Activated T-cell treated with anti-CD3 and anti-CD28 coated beads, Interleukin-2, amount 50 U/mL, for 1 hour (primary cell): Measurements from ENCODE around the gene INSYN2B.

Experiments used
- DNase-seq: peaks from one replicate; pipeline ENCODE4 v3.0.0-alpha.2; 2020

Gene INSYN2B

DNA sequence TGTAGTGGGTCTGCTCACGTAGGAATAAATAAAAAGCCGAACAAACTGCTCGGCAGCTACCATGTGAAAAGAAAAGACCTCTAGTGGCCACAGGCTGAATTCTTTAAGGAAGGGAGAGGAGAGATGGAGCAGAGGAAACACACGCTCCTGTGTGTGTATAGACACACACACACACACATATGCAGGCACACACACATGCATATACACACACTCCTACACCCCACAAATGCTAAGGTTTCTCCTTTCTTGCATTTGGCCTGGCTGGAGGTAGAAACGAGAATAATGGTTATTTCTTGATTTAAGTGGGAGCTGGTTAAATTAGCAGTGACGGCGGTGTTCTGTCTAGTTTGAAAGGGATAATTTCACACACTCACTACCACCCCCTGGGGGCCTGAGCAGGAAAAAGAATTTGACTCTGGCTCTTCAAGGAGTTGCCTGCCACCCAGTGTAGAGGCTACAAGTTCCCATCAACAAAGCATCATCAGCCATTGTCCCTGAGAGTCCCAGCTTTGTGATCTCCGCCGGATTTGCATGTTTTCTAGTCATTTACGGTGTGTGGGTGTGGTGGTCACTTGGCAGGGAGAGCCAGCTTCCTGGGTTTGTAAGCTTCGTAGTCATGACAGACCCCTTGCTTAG is at the start of gene INSYN2B:
Gene INSYN2B (minus strand): TSS at position 78 of the 636 bp plus-strand sequence. CDS start 96,597 bp downstream, outside the sequence.
- DNase-seq, result no peak

DNA sequence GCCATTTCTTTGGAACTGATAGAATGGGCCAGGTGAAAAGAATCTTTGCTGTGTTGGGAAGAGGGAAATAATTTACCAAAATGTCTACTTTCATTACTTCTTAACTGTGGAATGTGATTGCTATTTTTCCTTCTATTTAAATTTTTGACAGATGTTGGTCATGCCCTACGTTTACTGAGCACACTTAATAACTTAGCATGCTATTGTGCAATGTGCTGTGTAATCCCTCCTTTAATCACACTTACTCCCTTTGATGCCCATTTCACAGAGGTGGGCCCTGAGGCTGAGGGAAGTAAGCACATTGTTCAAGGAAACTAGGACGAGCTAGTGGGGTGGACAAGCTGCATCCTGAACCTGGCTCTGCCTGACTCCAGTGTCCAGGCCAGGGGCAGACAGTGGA is 47.8 kb upstream of the INSYN2B start:
- DNase-seq, result no peak

DNA sequence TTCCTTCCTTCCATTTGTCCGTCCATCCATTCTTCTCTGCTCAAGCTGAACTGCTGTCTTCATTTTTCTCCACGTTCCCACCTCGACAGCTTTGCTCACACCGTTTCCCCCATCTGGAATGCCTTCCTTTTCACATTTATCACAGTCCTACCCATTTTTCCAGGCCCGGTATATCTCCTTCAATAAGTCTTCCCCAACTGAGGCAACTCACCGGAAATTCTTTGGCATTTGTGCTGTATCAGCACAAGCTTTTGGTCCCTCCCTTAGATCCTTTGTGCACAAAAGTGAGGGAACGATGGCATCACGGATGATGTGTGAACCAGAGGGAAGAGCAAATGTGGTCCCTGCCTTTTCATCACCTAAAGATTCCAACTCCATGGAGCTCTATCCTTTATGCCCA is 45.6 kb upstream of the INSYN2B start:
- DNase-seq, result no peak

DNA sequence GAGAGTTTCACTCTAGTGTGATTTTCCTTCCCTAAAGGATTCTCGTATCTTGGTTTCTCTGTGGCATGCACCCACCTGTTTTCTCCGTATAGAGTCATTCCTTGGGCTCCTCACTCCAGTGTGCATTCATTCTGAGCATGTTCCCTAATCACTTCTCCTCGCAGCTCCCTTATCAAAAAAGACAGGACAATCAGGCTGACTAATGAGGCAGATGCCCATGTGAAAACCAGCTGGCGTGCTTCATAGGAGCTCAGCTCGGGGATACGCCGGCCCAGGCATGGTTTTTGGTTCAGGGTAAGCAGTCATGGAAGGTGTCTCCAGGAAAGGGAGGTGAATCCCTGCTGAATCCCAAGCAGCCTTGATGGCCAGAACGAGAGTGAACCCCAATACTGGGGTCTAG is 41.2 kb upstream of the INSYN2B start:
- no peak for DNase-seq

DNA sequence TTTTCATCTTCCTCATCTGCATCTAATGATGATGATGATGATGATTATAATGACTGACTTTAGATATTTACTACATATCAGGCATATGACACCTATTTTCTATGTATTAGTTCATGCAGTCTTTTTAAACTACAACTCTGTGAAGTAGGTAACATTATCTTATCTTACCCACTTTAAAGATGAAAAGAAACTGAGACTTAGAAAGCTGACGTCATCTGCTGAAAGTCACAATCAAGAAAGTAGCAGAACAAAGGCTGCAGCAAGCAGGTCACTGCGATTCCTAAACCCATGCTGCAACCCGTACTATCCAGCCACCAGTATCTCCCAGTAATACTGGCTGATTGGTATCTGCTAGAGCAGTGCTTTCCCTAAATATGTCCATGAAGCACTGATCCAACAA is 40.1 kb upstream of the INSYN2B start:
- DNase-seq, result no peak

DNA sequence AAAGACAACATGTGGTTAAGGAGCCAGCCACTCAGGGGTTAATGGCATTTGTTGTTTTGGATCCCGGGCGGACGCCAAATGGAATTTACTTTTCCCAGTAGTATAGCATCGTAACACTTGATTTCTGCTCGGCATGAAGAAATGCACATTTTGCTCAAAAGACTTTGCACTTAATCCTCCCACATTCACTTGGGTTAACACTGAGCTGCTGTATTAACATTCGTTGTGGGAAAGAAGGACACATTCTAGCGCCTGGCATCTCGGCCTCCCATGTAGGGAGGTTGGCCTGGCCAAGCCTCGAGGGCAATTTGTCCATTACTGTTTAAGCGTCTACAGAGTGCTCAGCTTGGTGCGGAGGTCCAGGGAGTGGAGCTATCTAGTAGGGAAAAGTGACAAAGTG is 32.3 kb upstream of the INSYN2B start:
- no peak for DNase-seq

DNA sequence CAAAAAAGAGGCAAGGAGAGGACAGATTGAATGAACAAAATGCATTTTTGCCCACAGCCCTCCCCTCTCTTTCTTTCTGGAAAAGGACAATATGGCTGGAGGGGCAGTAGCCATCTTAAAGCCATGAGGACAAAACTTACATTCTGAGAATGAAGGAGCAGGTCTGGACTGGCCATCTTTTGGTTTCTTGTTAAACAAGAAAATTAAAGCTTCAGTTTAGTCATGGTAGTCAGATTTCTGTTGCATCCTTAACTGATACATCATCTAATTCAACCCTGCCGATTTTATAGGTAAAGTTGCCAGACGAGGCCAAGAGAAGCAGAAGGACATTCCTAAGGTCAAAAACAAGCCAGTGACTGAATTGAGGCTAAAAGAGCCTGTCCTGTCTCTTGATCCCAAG is 31.5 kb upstream of the INSYN2B start:
- DNase-seq, result no peak

DNA sequence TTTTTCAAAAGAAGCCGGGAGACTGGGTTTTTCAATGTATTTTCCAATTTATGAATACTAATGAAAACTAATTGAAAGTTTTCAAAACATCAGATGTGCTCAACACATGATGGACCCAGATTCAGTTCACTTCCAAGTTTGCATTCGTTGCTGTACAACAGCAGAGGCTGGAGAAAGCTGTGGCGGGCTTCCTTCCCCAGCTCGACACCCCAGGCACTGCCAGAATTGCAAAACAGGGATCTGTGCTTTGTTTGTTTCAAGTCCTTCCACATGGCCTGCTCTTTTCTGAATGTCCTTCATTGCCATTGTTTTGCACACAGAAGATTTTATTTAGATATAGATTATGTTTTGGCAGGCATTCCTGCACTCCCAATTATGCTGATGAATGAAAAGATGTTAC is 30.3 kb upstream of the INSYN2B start:
- DNase-seq, result no peak

DNA sequence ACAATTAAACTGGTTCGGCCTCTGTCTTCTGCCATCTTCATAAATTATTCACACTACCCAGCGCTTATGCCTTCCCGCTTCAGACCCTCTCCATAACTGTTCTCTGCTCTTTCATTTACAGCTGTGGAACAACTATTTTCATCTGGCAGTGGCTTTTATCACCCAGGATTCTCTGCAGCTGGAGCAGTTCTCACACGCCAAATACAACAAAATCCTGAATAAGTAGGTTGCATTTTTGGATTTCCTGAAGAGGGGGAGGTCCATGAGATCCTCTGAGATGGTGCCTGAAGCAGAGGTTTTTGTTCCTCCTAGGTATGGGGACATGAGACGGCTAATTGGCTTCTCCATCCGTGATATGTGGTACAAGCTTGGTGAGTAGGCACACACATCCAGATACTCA is 28.1 kb upstream of the INSYN2B start:
- no peak for DNase-seq

DNA sequence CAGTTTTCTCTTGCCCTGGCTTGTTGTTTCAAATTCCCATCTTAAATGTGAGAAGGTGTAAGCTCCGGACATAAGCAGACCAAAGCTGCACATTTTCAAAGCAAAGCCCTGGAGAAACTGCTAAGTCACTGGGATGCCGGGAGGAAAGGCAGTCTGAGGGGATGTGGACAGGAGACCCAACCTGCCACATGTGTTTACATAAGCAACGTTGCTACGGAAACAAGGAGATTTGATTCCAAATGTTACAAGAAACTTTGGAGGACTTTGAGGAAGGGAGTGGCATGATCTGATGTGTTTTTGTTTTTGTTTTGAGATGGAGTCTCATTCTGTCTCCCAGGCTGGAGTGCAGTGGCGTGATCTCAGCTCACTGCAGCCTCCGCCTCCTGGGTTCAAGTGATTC is 25.7 kb upstream of the INSYN2B start:
- DNase-seq, result no peak

DNA sequence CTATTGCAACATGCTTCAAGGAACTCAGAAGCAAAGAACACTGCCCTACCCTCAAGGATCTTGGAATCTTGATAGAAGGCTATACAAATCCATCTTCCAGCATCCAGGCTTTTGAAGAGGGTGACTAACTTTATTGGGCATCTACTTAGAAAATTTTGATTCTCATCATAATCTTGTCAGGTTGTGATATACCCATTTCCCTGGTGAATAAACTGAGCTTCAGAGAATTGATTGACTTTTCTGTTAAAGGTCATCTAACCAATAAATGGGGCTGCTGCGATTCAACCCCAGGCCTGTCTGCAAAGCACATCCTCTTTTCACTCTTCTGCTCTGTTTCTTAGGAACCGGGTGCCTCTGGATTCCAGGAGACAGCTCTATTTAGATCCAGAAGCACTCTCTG is 19.9 kb upstream of the INSYN2B start:
- DNase-seq, result no peak

DNA sequence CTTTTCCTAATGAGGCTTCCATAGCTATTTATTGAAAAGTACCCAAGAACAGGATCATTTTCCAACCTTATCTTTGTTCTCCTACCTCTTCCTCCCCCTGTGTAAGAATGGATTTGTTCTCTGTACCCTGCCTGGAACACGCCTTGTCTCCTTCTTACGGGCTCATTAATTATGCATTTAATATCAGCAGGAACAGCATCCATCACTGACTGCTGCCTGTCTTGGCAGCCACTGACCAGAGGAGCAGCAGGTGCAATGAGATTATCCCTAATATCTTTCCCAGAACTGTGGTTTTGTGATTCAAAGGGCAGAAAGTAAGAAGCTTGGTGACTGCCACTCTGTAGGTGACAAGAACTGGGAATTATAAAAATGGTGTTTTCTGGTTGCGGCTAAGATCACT is 19.3 kb upstream of the INSYN2B start:
- no peak for DNase-seq

DNA sequence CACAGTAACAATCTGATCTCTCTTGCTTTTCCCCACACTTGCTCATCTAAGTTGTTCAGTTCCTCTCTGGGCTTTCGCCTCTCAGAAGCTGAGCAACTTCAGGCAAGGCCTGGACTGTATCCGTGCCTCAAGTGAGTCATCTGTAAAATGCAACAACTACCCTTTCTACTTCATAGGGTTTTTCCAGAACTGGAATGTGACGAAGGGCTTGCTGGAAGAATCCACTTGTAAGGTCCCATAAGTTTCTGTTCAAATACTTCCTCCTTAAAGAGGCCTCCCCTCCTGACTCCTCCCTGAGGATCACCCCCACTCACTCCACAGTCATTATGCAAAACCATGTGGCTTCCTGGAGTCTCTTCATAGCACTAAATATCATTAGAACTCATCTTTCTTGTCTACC is 17.5 kb upstream of the INSYN2B start:
- DNase-seq, result no peak

DNA sequence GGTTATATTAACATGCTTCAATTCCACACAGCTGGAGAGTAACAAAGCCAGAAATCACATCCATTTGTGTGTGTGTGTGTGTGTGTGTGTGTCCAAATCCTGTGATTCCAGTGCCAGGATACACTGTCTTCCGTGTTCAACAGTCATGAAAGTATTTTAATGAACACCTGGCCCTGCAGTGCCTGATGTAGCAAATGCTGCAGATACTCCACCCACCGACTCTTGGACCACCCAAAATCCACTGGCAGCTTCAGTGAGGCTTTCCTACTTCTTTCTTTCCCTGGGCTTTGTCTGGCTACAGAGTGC is 13.1 kb upstream of the INSYN2B start:
- DNase-seq, result no peak

DNA sequence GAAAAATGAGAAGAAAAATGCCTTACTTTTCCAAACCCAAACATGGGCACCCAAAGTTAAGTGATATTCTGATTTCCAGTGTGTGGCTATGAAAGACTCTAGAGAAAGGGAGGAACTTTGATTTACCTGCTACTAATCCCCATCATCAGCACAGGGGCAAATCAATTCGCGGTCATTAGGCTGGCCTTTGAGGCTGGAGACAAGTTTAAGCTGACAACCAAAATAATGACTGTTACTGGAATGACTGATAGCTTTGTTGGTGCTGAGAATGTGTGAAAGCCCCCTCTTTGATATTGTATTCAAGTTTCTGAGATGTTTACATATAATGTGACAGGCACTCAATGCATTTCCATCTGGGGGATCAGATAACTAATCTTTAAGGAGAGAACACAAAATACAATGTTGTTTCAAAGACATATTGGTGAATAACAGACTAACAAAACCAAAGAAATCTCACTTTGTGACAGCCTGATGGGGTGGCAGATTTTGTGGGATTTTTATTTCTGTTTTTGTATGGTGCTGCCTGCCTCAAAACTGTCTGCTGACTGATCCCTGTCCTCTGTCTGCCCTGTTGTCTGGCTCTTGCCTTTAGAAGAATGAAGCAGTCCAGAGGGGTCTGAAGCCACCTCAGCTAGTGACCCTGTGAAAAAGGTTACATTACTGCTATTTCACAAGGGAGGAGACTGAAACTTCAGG is 12.6 kb upstream of the INSYN2B start:
- DNase-seq, result no peak

DNA sequence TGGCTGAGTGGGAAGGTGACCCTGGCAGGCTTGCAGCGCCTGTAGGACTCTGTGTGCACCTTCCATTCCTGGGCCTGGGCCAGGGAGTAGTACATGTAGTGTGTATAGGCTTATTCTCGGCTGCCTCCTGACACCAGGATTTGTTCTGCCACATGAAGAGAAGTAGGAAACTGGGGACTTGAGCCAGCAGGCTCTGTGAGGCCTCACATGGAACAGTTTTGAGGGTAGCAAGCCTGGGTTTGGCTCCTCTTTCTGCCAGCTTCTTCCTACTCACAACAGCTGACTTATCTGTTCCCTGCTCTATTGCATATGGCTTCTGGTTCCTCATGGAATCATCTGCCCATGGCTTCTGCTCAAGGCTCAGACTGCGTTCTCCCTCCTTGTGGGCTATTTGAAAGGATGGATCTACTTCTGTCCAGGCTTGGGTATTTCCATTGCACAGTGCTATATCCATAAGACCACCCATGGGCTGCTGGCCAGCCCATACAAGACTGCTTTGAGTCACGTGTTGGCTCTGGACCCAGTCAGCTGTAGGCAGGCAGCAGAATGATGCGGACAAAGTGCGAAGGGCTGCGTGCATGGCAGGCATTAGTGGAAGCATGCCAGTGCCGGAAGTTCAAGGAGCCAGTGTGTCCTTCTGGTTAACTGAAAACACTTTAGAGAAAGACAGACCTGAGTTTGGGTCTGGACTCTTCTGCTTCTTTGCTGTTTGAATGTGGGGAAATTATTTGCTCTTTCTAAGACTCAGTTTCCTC is 11.0 kb upstream of the INSYN2B start:
- no peak for DNase-seq

DNA sequence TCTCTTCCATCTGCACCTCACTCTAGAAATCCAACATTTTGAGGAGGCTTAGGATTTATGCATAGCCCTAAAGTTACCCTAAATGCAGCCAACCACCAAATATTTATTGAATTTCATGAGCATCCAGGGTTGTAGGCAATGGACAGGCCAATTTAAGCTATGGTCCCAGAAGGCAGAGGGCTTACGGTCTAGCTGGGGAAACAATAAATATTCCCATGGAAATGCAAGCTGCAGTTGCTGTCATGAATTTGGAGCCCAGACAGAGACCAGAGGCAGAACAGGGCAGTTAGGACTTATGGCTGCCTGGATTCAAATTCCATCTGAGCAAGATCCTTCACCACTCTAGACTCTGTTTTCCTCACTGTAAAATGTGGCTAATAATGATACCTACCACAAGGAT is 9.1 kb upstream of the INSYN2B start:
- DNase-seq, result no peak

DNA sequence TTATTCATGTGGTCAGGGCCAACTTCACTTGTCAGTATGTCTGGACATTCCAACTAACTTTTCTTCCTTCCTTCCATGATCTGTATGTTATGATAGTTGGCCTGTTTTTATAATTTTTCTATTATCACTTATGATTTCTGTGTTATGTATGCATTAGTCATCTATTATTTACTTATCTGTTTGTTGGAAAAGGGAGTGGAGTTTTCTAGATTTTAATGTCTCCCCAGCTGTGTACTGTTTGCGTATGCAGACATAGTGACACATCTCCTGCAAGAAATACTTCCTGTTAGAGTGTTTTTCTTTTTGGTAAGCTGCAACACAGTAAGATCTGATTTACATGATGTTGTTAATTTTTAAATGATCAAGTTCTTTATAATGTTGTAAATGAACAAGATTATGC is 8.7 kb upstream of the INSYN2B start:
- DNase-seq, result no peak

DNA sequence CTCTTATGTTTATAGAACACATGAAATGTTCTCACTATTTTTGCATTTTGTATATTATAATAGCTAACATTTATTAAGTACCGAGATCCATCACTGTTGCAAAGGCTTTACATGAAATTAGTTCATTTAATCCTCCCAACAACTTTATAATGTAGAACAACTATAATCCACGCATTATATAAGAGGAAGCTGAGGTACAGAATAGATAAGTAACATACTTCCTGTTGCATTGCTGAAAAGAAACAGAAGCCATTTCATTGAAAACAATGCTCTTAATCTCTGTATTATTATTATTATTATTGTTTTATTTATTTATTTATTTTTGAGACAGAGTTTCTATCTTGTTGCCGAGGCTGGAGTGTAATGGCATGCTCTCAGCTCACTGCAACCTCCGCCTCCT is 7.9 kb upstream of the INSYN2B start:
- no peak for DNase-seq

DNA sequence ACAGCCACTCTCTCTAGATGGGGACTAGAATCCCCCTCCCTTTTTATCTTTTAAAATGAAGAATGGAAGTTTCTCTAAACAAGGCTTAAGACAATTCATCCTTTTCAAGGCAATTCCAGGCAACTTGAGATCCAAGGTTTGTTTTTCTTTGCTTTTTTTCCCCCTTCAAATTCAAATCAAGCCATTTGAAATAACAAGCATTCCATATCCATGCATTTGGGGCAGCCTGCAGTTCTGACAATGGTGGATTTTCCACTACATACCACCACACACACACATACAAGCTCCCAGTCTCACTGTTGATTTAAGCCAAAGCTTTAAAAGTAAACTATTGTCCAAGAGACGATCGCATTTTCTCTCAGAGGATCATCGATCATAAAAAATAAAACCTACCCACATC is 424 bp downstream of the INSYN2B start:
- no peak for DNase-seq

DNA sequence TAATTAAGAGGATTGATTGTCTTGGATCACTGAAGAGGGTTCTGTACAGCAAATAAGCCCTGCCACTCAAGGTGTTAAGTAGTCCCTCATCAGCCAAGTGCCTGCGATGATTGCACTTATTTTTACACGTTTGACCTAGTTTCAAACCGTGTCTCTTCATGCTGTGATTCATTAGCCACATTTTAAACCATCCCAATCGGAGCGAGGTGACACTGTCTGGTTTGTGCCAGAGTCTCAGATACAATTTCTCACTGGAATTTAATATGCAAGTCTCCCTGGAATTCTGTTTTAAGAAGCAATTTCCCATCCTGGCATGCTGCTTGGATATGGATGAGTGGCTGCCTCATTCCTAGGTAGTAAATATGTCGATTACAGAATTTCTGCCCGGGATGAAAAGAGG is 1.6 kb downstream of the INSYN2B start:
- no peak for DNase-seq

DNA sequence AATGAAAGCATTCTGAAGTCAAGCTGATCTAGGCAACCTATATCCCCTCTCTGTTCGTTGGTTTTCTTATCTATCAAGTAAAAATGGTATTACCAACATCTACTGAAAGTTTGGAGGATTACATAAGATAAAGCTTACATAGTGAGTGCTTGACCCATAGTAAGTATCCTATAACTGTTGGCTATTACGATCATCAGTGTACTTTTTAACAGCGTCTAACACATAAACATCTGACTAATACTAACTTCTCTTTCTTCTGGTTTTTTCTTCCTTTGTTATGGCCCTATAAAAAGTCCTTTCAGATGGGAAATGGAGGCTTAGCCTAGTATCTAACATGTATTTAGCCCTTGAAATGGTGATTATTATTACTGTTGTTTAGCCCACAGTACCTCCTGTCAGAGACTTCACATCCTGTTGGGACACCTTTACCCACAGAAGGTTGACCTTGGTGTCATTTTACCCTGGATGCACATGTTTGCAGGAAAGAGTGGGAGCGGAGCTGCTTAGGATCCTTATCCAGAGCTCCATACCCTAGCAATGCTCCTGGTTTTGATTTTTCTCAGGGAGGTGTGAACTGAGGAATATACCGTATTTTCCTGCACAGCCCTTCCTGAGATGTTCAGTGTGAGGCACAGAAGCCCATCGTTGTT is 6.0 kb downstream of the INSYN2B start:
- no peak for DNase-seq

DNA sequence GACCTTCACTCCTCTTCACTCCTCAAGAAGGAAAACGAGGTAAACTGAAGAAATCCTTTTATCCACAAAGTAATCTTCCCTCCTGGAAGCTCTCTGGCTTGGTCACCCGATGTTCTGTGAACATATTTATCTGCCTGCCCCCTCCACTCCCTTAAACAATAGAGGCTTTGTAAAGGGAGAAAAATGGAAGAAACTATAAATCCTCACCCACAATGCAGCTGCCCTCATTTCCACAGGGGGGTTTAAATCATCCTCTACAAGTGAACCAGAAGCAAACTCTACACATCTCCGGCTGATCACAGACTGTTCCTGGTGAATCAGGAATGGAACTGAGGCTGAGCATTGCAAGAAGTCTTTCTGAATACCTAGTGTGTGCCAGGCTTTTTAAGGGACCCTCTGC is 7.2 kb downstream of the INSYN2B start:
- no peak for DNase-seq

DNA sequence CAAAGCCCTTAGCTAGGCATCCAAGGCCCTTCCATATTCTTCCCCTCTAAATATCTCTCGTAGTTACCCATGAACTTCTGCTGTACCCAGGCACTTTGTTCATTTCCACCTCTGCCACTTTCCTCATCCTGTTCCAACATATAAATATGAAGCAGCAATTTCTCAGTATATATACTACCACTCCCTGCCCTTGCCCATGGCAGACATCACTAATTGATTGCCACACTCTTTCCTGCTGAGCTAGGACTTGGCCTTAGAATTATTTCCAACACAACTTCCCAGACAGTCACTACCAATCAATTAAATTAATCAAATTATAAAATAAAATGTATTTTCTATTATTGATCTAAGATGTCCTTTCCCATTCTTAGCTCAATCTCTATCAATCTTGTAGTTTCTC is 8.5 kb downstream of the INSYN2B start:
- no peak for DNase-seq
